ENCODE measurements around the gene MRPL43.

MRPL43 gene

DNA sequence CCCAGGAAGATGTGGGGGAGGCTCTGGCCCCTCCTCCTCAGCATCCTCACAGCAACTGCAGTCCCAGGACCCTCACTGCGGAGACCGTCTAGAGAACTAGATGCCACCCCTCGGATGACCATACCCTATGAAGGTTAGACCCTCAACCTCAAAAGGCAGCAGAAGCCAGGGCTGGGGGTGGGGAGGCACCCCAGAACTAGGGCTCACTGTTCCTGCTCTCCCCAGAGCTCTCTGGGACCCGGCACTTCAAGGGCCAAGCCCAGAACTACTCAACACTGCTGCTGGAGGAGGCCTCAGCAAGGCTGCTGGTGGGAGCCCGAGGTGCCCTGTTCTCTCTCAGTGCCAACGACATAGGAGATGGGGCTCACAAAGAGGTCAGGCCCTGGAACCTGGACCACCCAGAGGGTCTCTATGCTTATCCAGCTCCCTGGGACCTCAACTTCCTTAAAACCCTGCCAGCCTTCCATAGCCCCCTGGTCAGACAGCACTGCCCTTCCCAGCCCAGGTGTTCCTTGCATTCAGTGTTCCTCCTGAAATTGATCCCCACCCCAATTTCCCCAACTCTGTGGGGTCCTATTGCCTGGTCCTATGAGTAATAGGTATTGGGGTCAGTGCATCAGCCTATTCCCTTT lies 14.3 kb downstream of the MRPL43 start:
- no peak overlapping the region for H3K4me3 ChIP-seq (replicated peaks; ENCODE audit: insufficient read depth, low read length)
- no peak for DNase-seq (ENCODE audit: low read depth in 1 of 2, low spot score in 1 of 2)
- no peak for TF ChIP-seq SPI1 (IDR thresholded peaks at IDR 0.05; ENCODE audit: borderline replicate concordance, low read depth)
- no peak for TF ChIP-seq GABPA (IDR thresholded peaks at IDR 0.05; ENCODE audit: low read depth)
- TF ChIP-seq POLR2AphosphoS5 (IDR thresholded peaks at IDR 0.05; ENCODE audit: low read depth) = no peak
- H3K27me3 ChIP-seq (ENCODE audit: insufficient read depth, poor library complexity, severe bottlenecking) = no peaks in the 10 kb centered on the region
- H3K27ac ChIP-seq (replicated peaks) = no peak overlapping the region

DNA sequence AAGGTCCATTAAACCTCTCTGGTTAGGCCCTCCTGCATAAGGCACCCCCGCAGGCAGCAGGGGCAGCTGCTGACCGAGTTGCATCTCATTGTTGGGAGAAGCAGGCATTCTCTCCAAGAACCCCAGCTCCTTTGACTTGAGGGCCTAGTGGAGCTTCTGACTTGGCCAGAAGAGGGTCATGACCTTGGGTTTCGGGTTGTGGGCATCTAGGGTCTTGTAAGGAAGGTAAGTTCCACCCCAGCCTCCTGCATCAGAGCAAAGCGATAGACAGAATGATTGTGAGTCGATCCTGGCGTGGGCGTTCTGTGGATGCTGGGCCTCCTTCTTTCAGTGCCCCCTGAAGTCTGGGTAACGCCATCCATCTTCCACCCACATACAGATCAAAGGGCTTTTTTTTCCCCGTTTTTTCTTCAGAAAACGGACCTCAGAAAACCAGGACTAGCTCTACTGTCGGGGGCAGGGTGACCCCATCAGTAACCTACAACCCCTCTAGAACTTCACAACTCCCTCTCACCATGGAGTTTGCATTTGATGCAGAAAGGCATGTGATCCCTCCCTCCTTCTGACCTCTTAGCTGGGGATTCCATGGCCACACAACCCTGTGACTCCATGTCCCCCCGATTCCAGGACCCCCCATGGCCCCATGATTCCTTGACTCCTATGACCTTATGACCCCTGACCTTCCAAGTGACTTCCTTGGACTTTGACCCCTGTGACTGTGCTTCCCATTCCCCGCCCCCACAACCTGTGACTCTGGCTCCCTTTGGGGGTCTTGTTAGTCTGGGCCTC lies 15.0 kb downstream of the MRPL43 start:
- TF ChIP-seq POLR2AphosphoS5 (IDR thresholded peaks at IDR 0.05; ENCODE audit: low read depth) = no peak
- TF ChIP-seq SPI1 (IDR thresholded peaks at IDR 0.05; ENCODE audit: borderline replicate concordance, low read depth) = no peak
- TF ChIP-seq, protein P1, sequence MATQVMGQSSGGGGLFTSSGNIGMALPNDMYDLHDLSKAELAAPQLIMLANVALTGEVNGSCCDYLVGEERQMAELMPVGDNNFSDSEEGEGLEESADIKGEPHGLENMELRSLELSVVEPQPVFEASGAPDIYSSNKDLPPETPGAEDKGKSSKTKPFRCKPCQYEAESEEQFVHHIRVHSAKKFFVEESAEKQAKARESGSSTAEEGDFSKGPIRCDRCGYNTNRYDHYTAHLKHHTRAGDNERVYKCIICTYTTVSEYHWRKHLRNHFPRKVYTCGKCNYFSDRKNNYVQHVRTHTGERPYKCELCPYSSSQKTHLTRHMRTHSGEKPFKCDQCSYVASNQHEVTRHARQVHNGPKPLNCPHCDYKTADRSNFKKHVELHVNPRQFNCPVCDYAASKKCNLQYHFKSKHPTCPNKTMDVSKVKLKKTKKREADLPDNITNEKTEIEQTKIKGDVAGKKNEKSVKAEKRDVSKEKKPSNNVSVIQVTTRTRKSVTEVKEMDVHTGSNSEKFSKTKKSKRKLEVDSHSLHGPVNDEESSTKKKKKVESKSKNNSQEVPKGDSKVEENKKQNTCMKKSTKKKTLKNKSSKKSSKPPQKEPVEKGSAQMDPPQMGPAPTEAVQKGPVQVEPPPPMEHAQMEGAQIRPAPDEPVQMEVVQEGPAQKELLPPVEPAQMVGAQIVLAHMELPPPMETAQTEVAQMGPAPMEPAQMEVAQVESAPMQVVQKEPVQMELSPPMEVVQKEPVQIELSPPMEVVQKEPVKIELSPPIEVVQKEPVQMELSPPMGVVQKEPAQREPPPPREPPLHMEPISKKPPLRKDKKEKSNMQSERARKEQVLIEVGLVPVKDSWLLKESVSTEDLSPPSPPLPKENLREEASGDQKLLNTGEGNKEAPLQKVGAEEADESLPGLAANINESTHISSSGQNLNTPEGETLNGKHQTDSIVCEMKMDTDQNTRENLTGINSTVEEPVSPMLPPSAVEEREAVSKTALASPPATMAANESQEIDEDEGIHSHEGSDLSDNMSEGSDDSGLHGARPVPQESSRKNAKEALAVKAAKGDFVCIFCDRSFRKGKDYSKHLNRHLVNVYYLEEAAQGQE (IDR thresholded peaks at IDR 0.05; ENCODE audit: insufficient replicate concordance, low read depth) = no peak
- TF ChIP-seq GABPA (IDR thresholded peaks at IDR 0.05; ENCODE audit: low read depth) = no peak
- TF ChIP-seq, protein P2, sequence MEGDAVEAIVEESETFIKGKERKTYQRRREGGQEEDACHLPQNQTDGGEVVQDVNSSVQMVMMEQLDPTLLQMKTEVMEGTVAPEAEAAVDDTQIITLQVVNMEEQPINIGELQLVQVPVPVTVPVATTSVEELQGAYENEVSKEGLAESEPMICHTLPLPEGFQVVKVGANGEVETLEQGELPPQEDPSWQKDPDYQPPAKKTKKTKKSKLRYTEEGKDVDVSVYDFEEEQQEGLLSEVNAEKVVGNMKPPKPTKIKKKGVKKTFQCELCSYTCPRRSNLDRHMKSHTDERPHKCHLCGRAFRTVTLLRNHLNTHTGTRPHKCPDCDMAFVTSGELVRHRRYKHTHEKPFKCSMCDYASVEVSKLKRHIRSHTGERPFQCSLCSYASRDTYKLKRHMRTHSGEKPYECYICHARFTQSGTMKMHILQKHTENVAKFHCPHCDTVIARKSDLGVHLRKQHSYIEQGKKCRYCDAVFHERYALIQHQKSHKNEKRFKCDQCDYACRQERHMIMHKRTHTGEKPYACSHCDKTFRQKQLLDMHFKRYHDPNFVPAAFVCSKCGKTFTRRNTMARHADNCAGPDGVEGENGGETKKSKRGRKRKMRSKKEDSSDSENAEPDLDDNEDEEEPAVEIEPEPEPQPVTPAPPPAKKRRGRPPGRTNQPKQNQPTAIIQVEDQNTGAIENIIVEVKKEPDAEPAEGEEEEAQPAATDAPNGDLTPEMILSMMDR (IDR thresholded peaks at IDR 0.05; ENCODE audit: insufficient read depth, low read length) = no peak
- Histone ChIP-seq H3K4me3 (replicated peaks; ENCODE audit: insufficient read depth, low read length) (no peak overlapping the region), H3K27ac (replicated peaks) (no peak overlapping the region), H3K27me3 (ENCODE audit: insufficient read depth, poor library complexity, severe bottlenecking) (no peaks in the 10 kb centered on the region)
- no peak for DNase-seq (ENCODE audit: low read depth in 1 of 2, low spot score in 1 of 2)

DNA sequence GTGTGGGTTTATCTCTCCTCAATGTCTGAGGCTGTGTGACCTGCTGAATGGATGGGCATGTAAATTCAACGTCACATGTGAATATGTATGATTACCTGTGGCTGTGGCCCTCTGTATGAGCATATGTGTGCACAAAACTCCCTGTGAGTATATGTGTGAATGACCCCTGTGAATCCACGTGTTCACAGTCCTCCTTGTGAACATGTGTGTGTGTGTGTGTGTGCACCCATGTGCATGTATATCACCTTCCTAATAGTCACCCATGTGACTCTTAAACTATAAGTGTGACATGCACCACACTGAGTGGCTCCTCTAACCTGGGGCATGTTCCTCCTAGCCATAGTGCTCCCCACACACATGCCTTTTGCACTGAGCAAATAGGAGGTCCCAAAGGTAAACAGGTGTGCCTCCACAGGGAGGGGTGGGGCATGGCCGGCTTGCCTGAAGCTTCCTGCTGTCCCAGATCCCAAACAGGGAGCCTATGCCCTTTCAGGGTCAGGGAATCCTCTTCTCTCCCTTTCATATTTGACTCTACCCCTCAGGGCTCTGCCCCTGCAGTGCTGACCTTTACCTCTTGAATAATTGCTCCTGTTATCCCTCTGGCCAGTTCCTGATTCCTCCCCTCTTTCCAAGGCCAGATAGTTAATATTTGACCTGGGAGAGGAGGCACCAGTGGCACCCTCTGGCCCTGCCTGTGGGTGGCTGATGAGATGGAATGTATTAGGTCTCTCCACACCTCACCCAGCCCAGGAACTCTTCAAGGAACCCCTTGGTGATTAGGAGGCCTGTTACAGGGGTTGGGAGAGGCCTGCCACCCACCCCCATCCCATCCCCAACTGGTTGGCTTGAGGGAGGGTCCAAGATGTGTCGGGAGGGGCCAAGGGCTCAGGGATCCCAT lies 16.1 kb downstream of the MRPL43 start:
- Histone ChIP-seq H3K27me3 (ENCODE audit: insufficient read depth, poor library complexity, severe bottlenecking) (no peaks in the 10 kb centered on the region), H3K4me3 (replicated peaks; ENCODE audit: insufficient read depth, low read length) (no peak overlapping the region), H3K27ac (replicated peaks) (no peak overlapping the region)
- TF ChIP-seq GABPA (IDR thresholded peaks at IDR 0.05; ENCODE audit: low read depth) (no peak), POLR2AphosphoS5 (IDR thresholded peaks at IDR 0.05; ENCODE audit: low read depth) (no peak), SPI1 (IDR thresholded peaks at IDR 0.05; ENCODE audit: borderline replicate concordance, low read depth) (no peak)
- TF ChIP-seq, protein P1 (IDR thresholded peaks at IDR 0.05; ENCODE audit: insufficient replicate concordance, low read depth) = no peak
- TF ChIP-seq, protein P2 (IDR thresholded peaks at IDR 0.05; ENCODE audit: insufficient read depth, low read length) = no peak
- DNase-seq (ENCODE audit: low read depth in 1 of 2, low spot score in 1 of 2) = no peak

All from HL-60 (cell line).